Large intestine (tissue), 3 donors: ENCODE data around the gene CCDC158. TPM values are rescaled to one million over a fixed set of nuclear protein-coding genes. Genes with fewer than 3 reads are reported as not detected.

Source experiments
- DNase-seq, 2 donors: peaks; one replicate each; pipeline versions ENCODE4 v3.0.0 to v3.0.0-alpha.2; 2013
- H3K27ac ChIP-seq: one replicate; pipeline ENCODE4 v1.5.1; 2013; ENCODE audit warnings: low read length
- H3K27me3 ChIP-seq: 2 replicates; pipeline ENCODE4 v1.6.1; 2013; ENCODE audit warnings: low read length; ENCODE audit not compliant: control insufficient read depth, insufficient read depth
- H3K36me3 ChIP-seq: 2 replicates; pipeline ENCODE4 v1.6.1; 2013; ENCODE audit warnings: low read length; ENCODE audit not compliant: control insufficient read depth, insufficient read depth
- H3K4me1 ChIP-seq: one replicate; pipeline ENCODE4 v1.6.1; 2013; ENCODE audit warnings: low read length; ENCODE audit not compliant: control insufficient read depth, insufficient read depth
- H3K4me3 ChIP-seq: one replicate; pipeline ENCODE4 v1.5.1; 2013; ENCODE audit warnings: low read length
- H3K9me3 ChIP-seq: one replicate; pipeline ENCODE4 v1.6.1; 2013; ENCODE audit warnings: mild to moderate bottlenecking, low read depth, low read length, moderate library complexity; ENCODE audit not compliant: control insufficient read depth
- WGBS: methylation state at CpG from one replicate; pipeline ENCODE4 v1.1.5; 2013; ENCODE audit warnings: low lambda C conversion rate; ENCODE audit not compliant: insufficient coverage; 5-methylcytosine and 5-hydroxymethylcytosine counted together
- polyA plus RNA-seq: library from polyadenylated mRNA; unstranded; fragments of 120-200 nt; gene quantifications from one replicate; pipeline ENCODE4 v1.2.1, GENCODE V29; 2013

CCDC158 gene
- polyA plus RNA-seq, 1 donor: 0.52 TPM

DNA sequence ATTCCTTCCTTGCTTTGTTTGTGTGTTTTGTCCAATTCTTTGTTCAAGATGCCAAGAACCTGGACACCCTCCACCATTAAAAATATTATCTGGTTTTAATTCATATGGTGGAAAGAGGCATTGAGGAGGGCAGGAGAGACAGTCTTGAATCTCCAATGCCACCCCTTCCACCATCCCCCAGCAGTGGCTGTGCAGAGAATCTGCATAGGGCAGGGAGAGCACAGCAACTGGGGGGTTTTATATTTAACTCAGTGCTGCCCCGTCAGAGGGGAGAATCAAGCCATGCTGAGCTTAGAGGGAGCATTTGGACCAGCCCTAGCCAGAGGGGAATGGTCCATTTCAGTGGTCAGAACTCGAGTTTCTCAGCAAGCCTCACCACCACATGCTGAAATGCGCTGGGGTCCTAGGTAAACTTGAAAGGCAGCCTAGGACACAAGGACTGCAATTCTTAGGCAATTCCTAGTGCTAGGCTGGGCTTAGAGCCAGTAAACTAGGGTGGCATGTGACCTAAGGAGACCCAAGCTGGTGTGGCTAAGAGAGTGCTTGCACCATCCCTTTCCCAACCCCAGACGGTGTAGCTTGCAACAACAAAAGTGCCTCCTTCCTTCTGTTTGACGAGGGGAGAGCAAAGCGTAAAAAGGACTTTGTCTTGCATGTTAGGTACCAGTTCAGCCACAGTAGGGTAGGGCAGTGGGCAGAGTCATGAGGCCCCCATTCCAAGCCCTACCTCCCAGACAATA lies 34.2 kb downstream of the CCDC158 start:
- no CpG with 5 or more reads among the region's 6 CpGs for WGBS
- H3K36me3 ChIP-seq: no peaks in the 10 kb centered on the region
- no peak overlapping the region for H3K27ac ChIP-seq
- H3K4me1 ChIP-seq: peaks cover 9% of the 10 kb centered on the region
- no peaks in the 10 kb centered on the region for H3K27me3 ChIP-seq
- no peaks in the 10 kb centered on the region for H3K9me3 ChIP-seq
- no peak for DNase-seq
- no peak overlapping the region for H3K4me3 ChIP-seq

DNA sequence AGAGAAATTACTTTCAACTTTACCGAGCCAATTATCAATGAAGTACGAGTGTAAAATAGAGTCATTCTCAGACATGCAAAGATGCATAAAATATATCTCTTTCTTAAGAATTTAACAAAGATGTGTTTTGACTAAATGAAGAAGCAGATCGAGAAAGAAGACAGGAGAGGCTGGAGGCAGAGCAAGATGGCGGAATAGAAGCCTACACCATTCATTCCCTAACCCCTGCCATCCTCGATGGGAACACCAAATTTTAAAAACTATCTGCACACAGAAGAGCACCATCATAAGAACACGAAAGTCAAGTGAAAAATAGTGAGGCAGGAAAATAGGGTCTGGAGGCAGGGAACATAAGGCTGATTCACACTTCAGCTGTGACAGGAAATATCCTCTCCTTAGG lies 35.0 kb downstream of the CCDC158 start:
- Histone ChIP-seq H3K9me3 (no peaks in the 10 kb centered on the region), H3K36me3 (no peaks in the 10 kb centered on the region), H3K4me3 (no peak overlapping the region), H3K4me1 (peaks cover 9% of the 10 kb centered on the region), H3K27me3 (no peaks in the 10 kb centered on the region), H3K27ac (no peak overlapping the region)
- DNase-seq: no peak
- WGBS: 97% methylated on average over 5 of the region's 6 CpGs

DNA sequence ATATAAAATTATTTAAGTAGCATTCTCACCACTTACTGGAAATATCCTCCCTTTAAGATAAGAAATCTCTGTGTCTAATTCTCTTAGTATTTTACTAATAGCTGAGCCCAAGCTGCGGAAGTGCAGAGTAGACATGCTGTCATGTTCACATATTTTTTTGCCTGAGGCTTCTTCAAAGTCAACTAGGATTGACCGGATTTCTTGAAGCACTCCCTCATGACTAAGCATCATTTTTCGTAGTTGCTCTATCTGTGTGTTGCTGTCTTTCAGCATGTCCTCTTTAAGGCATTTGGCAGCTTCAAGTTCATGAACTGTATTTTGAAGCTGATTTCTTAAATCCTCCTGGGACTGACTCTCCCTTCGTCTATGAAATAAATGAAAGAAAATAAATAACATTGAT lies 36.9 kb downstream of the CCDC158 start:
- peaks cover 9% of the 10 kb centered on the region for H3K4me1 ChIP-seq
- no peaks in the 10 kb centered on the region for H3K27me3 ChIP-seq
- no peaks in the 10 kb centered on the region for H3K36me3 ChIP-seq
- H3K9me3 ChIP-seq: no peaks in the 10 kb centered on the region
- H3K27ac ChIP-seq: no peak overlapping the region
- WGBS: 100% methylated on average over 2 of the region's 4 CpGs
- H3K4me3 ChIP-seq: no peak overlapping the region
- DNase-seq: no peak

DNA sequence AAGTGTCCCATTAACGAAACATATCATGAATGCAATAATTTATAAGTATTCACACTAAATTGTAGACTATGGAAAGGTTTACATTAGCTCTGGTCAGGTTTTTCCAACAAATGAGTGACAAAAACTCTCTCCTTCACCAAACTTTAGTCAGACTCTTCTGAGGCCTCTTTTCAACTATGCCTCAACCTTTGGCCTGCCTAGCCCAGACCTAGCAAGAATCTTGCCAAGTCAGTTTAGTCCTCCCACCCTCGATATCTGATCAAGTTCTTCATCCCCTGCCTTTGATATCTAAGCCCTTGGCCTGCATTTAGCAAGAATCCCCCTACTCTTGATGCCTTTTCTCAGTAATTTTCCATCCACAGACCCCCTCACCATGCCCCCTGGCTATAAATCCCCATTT lies 37.9 kb downstream of the CCDC158 start:
- no peaks in the 10 kb centered on the region for H3K27me3 ChIP-seq
- no peak overlapping the region for H3K4me3 ChIP-seq
- no peak overlapping the region for H3K27ac ChIP-seq
- DNase-seq: peak; percentile 32 to 44
- no peaks in the 10 kb centered on the region for H3K9me3 ChIP-seq
- no peaks in the 10 kb centered on the region for H3K36me3 ChIP-seq
- WGBS: no CpG with 5 or more reads among the region's 2 CpGs
- H3K4me1 ChIP-seq: peaks cover 9% of the 10 kb centered on the region

DNA sequence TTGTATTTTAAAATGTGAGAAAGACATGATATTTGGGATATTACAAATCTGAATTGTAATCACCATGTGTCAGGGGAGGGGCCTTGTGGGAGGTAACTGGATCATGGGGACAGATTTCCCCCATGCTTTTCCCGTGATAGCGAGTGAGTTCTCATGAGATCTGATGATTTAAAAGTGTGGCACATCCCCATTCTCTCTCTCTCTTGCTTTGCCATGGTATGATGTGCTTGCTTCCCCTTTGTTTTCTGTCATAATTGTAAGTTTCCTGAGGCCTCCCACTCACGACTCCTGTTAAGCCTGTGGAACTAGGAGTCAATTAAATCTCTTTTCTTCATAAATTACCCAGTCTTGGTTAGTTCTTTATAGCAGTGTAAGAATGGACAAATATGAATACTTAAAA lies 39.0 kb downstream of the CCDC158 start:
- H3K27ac ChIP-seq: no peak overlapping the region
- H3K27me3 ChIP-seq: no peaks in the 10 kb centered on the region
- no peak overlapping the region for H3K4me3 ChIP-seq
- H3K4me1 ChIP-seq: peaks cover 18% of the 10 kb centered on the region
- WGBS: no CpG with 5 or more reads among the region's 3 CpGs
- no peaks in the 10 kb centered on the region for H3K9me3 ChIP-seq
- no peak for DNase-seq
- no peaks in the 10 kb centered on the region for H3K36me3 ChIP-seq

DNA sequence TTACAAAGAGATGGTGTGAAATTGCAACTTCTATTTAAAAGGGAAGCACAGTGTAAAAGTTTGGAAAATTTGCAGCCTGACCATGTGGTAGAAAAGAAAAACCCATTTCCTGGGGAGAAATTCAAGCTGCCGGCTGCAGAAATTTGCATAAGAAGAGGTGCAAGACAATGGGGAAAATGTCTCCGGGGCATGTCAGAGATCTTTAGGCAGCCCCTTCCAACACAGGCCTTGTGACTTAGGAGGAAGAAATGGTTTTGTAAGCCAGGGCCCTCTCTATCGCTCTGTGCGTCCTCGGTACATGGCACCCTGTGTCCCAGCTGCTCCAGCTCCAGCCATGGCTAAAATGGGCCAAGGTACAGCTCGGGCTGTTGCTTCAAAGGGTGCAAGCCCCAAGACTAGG lies 40.4 kb downstream of the CCDC158 start:
- Histone ChIP-seq H3K27ac (no peak overlapping the region), H3K9me3 (no peaks in the 10 kb centered on the region), H3K27me3 (no peaks in the 10 kb centered on the region), H3K4me1 (peaks cover 28% of the 10 kb centered on the region), H3K4me3 (no peak overlapping the region), H3K36me3 (no peaks in the 10 kb centered on the region)
- DNase-seq: no peak
- no CpG with 5 or more reads among the region's 6 CpGs for WGBS

DNA sequence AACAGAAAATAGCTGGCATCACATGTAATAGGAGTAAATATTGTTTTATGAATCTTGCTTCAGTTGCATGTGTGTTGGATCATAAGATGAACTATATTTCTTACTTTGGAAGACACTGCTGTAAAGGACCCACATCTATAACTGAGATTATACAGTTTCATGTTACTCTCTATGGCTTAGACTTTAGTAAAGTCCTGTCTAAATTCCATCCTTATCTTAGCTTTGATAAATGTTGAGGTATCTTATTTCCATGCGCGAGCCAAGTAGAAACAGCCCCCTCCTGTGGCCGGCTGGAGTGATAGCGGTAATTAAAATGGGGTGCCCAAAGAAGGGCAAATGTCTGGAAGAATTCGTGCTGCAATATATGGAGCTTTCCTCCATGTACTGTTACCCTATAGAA lies 43.0 kb downstream of the CCDC158 start:
- peaks cover 24% of the 10 kb centered on the region for H3K4me1 ChIP-seq
- DNase-seq: peak; percentile 60 to 70
- no peak overlapping the region for H3K4me3 ChIP-seq
- no peaks in the 10 kb centered on the region for H3K27me3 ChIP-seq
- H3K9me3 ChIP-seq: no peaks in the 10 kb centered on the region
- WGBS: no CpG with 5 or more reads among the region's 5 CpGs
- H3K27ac ChIP-seq: peak overlapping the region; percentile 69
- H3K36me3 ChIP-seq: no peaks in the 10 kb centered on the region

DNA sequence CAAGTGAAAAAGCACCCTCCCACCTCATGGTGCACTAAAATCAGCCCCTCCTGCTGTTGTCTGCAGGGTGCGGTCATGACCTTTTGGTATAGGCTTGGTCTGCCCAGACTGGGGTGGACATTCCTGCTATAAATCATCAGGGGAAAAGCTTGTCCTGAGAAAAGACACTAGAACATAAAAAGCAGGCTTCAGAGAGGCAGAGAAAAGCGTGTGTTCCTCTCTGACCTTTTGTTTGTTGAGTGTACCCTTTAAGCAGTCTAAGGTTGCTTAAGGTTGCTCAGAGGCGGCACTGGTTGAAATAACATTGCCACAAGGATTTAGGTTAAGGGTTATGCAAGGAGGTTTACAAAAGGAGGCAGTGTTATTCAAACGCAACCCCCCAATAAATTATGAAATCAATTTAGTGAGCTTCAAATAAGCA lies 43.5 kb downstream of the CCDC158 start:
- no peak for DNase-seq
- no peak overlapping the region for H3K4me3 ChIP-seq
- no peaks in the 10 kb centered on the region for H3K36me3 ChIP-seq
- no peaks in the 10 kb centered on the region for H3K27me3 ChIP-seq
- H3K27ac ChIP-seq: peak overlapping the region; percentile 69
- H3K9me3 ChIP-seq: no peaks in the 10 kb centered on the region
- peaks cover 23% of the 10 kb centered on the region for H3K4me1 ChIP-seq
- 17% methylated on average over 1 of the region's 4 CpGs for WGBS

DNA sequence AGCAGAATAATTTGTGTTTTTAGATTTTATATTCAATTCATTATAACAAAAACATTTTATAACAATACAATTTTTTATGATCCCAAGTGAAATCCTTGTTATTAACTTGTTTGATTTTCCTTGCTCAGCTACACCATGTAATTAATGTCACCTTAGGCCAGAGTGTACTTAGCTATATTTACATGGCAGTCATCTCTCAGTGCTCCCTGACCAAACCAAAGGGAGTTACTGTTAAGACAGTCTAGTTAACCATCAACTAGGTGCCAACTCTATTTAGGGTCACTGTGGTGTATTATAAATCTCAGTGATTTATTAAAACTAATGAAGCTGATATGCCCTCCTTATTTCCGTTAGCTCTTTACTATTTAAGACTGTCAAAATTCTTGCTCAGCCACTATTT lies 44.4 kb downstream of the CCDC158 start:
- Histone ChIP-seq H3K4me1 (peaks cover 23% of the 10 kb centered on the region), H3K27me3 (no peaks in the 10 kb centered on the region), H3K36me3 (no peaks in the 10 kb centered on the region), H3K4me3 (no peak overlapping the region), H3K9me3 (no peaks in the 10 kb centered on the region), H3K27ac (peak overlapping the region; percentile 69)
- DNase-seq: peak in 1 of 2 donors; percentile 32
- 17% methylated on average over 1 of the region's 1 CpG for WGBS

DNA sequence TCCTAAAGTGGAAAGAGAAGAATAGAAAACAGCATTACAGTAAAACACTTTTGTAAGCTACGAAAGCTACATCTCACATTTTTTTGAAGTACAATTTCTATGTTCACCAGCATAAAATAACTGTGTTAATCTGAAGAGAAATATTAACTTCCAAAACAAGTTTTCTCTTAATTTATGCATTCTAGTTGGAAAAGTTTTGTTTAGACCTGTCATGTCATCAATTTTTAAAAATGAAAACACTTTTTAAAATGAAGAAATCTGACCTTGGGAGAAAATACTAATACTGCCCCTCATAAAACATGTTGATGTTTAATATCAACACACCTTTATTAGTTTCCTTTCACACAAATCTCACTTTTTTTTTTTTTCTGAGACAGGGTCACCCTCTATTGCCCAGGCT lies 45.2 kb downstream of the CCDC158 start:
- Histone ChIP-seq H3K36me3 (no peaks in the 10 kb centered on the region), H3K4me1 (peaks cover 23% of the 10 kb centered on the region), H3K27me3 (no peaks in the 10 kb centered on the region), H3K9me3 (no peaks in the 10 kb centered on the region), H3K4me3 (no peak overlapping the region), H3K27ac (no peak overlapping the region)
- no CpG with 5 or more reads among the region's 1 CpG for WGBS
- DNase-seq: no peak

DNA sequence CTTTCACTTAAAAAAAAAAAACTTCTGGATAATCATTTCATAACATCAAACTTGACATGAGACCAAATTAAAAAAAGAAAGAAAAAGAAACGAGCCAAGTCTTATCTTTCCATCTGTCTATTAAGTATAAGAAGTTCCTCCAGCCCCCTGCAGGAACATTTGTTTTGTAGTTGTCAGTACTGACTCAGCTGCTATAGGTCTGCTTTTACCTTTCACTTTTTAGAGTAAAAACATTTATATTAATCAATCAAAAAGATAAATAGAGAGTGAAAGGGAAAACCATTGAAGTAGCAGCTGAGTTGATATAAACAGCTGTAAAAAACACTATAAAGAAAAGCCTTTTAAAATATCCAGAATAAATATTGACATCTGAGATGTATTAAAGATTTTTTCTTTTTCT lies 46.1 kb downstream of the CCDC158 start:
- Histone ChIP-seq H3K4me3 (no peak overlapping the region), H3K9me3 (no peaks in the 10 kb centered on the region), H3K27me3 (no peaks in the 10 kb centered on the region), H3K27ac (no peak overlapping the region), H3K36me3 (no peaks in the 10 kb centered on the region), H3K4me1 (peaks cover 23% of the 10 kb centered on the region)
- DNase-seq: no peak
- 17% methylated on average over 1 of the region's 1 CpG for WGBS
